NOMO-1 treated with dmso at 0.1 percent for 144 hours (cell line): ENCODE results near the gene DPY19L2.
"Not testable (repeated sequence)": the region's sequence is repeated elsewhere in the genome, so short reads cannot be mapped to it uniquely, and the experiment has no call there.

Experiments
- DNase-seq: peaks from one replicate; lab custom pipeline; 2025; ENCODE audit not compliant: unreplicated experiment; lab: John Stamatoyannopoulos, UW

DPY19L2 gene

DNA sequence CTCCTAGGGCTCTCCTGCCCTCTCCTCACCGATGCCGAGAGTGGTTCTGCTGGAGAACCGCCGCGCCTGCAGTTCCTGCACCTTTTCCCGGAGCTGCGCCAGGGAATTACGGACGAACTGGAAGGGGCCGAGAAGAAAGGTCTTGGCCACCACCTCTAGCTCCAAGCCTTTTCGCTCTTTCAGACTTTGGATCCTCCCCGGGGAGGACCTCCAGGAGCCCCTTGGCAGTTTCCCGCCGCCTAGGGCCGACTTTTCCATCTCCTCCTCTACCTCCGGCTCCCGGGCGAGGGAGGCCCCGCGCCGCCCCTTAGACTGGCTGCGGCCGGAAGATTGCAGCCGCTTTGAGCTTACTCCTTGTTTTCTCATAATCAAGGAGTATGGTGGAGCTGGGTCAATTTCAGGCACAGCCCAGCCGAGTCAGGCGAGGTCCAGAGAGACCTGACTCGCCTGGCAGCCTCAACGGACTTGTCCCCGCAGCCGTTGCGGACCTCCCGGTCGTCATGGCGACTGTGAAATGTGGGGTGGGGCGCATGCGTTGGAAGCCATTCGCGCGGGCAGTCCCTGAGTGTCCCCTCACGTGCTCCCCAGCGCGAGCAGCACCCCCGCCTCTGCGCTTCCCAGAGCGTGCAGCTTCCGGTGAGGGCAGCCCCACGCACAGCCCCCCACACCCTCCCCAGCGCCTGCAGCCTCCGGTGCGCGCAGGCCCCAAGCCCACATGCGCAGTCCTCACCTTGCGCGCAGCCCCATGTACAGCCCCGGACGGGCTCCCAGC lies at the start of gene DPY19L2:
DPY19L2 (minus strand) TSS at position 466 of the 772 bp plus-strand sequence; CDS start at position 366, 100 bp downstream.
- no peak for DNase-seq

DNA sequence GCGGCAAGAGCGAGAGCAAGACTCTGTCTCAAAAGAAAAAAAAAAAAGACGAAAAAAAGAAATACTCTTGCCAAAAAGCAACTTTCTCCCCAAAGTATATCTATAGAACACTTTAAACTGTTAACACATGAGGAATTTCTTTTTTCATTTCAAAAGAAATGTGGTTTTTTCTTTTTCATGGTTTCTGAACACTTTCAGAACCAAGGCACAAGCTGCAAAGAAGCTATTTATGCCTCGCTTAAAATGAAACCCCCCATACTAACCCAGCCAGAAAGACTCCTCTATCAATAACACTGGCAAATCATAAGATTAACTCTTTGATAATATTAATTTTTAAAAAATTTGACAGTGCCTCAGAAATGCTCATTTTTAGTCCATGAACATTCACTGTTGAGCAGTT lies 48.6 kb upstream of the DPY19L2 start:
- DNase-seq: not testable (repeated sequence)

GRCh38 chr12:63715107-63715625 lies 46.9 kb upstream of the DPY19L2 start:
- not testable (repeated sequence) for DNase-seq

DNA sequence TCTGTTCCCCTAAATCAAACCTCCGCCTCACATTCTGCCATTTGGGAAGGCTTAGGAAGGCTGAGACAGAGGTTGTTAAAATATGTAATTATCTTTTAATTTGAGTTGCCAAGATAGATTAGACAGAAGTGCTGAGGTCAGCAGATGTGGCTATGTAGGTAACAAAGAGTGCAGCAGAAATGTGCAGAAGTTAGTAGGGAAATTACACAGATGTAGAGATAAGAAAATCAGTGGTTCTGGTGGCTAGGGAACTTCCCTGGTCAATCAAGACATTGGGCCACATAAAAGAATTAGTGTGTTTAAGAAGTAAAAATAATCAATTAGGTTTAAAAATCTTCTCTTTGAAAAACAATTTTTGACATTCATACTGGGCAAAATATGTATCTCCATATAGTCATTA lies 46.1 kb upstream of the DPY19L2 start:
- DNase-seq: not testable (repeated sequence)

- not testable (repeated sequence) for DNase-seq
Observed at GRCh38 chr12:63713681-63714075, 45.4 kb upstream of the DPY19L2 start.

DNA sequence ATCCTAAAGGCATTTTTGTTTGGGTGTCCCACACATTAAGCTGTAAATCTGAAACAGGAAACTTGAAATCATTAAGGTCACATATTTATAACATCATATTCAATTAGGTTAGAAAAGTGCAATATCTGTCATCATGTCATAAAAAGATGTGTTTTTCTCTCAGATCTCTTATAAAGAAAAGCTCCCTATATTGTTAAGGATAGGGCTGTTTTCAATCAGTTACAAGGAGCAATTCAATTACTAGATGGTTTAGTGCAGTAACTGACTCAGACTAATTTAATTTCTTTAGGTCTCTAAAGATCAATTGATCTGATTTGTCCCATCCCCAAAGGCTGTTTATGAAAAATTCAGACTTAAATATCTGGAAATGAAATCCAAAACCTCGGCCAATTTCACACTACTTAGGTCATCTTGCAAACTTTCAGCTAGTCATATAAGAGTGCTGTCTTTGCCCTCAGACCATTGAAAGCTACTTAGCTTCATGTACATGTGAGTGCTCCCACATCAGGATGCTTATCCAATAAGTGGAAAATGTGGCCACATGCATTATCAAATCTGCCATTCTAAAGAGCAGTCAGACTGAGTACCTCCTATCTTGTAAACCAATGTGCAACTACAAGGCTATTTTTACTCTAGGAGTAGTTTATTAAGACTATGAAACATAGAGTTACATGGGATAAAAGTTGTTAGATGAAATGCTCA lies 44.8 kb upstream of the DPY19L2 start:
- DNase-seq: not testable (repeated sequence)

DNA sequence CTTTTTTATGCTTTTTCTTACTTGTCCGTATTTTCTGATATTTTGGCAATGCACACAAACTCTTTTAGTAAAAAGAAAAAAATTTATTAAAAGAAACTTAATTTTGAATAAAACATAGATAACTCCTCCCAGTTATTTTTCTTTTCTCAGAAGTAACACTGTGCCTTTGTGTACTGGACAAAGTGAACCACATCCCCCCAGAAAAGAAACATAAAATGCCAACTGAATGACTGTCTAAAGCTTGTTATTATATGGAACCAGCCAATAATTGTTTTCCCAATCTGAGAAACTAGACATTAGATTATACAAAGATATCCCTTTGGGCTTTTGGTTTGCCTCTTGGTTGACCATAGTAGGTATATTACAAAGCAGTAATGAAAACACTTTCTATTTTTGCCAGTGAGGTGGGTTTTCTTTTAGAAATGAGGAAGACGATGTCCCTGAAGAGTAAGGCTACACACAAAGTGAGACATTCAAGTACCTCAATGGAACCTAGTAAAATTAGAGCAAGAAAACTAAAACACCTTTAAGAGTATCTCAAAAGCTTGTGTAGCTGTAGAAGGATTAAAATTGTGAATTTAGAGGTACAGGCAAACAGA lies 44.2 kb upstream of the DPY19L2 start:
- not testable (repeated sequence) for DNase-seq

- not testable (repeated sequence) for DNase-seq
Observed at GRCh38 chr12:63711339-63711738, 43.0 kb upstream of the DPY19L2 start.

GRCh38 chr12:63706336-63706735 lies 38.0 kb upstream of the DPY19L2 start:
- no peak for DNase-seq

GRCh38 chr12:63699678-63700382 lies 31.5 kb upstream of the DPY19L2 start:
- DNase-seq: not testable (repeated sequence)

DNA sequence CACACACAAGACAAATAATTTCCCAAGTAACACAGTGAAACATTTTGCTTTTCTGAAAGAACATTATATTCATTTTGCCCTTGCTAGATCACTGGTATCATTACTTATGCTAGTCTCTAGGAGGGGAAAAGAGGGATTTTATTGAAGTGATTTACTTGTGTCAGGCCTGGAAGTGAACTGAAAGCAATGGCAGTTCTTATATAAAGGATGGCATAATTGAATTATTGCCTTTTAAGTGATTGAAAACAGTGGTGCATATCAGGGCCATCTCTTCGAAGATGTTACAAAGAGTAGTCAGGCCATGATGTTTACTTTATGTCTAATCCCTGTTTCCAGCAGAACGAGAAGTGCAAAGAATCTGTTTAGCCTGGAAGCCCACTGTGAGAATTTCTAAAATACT lies 30.7 kb upstream of the DPY19L2 start:
- not testable (repeated sequence) for DNase-seq

DNA sequence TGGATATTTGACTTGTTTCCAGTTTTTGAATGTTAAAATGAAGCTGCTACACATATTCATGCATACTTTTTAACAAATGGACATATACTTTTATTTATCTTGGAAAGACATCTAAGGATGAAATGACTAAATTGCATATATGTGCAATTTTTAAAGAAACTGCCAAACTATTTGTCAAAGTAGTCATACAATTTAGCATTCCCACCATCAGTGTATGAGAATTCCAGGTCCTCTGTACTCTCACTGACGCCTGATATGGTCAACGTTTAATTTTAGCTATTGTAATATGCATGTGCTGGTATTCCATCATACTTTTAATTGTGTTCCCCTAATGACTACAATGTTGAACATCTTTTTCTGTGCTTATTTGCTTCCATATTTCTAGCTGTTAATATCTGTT lies 22.5 kb upstream of the DPY19L2 start:
- DNase-seq: not testable (repeated sequence)

DNA sequence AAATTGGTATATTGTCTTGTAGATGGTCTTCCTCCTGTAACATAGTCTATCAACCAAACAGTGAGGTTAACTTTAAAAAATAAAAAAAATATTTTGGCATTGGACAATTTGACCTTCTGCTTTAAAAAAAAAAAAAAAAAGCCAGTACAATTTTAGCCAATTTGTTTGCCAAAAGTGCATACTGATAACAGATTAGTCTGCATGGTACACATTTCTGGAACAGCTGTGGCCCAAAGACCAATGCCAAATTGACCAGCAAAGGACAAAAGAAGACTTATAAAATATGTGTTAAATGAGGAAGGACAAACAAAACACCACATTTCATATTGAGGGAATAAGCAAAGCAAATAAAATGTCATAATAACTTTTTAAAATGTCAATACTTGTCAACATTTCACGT lies 20.8 kb upstream of the DPY19L2 start:
- DNase-seq: not testable (repeated sequence)

DNA sequence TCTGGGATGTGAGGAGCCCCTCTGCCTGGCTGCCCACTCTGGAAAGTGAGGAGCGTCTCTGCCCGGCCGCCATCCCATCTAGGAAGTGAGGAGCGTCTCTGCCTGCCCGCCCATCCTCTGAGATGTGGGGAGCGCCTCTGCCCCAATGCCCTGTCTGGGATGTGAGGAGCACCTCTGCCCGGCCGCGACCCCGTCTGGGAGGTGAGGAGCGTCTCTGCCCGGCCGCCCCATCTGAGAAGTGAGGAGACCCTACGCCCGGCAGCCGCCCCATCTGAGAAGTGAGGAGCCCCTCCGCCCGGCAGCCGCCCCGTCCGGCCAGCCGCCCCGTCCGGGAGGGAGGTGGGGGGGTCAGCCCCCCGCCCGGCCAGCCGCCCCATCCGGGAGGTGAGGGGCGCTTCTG lies 18.3 kb upstream of the DPY19L2 start:
- not testable (repeated sequence) for DNase-seq

- DNase-seq: not testable (repeated sequence)
Observed at GRCh38 chr12:63685789-63686188, 17.5 kb upstream of the DPY19L2 start.

- DNase-seq: not testable (repeated sequence)
Observed at GRCh38 chr12:63682617-63683016, 14.3 kb upstream of the DPY19L2 start.

- not testable (repeated sequence) for DNase-seq
Observed at GRCh38 chr12:63680758-63681157, 12.5 kb upstream of the DPY19L2 start.

GRCh38 chr12:63672550-63672949 lies 4.3 kb upstream of the DPY19L2 start:
- DNase-seq: not testable (repeated sequence)

DNA sequence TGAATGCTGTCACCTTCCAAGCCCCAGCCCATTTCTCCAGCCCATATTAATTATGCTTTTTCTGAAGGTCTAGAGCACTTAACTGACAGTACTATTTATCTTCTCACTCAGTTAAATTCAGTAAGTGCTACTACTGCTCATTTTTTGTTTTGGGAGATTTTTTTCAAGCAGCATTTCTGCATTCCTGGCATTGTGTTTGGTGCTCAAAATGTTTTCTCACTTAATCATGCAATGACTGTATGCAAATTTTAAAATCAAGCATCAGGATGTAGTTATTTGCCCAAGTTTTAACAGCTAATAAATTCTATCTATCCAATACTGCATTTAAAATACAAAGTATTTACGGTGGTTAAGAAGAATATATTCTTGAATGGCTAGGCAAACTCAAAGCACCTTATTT lies 1.6 kb upstream of the DPY19L2 start:
- not testable (repeated sequence) for DNase-seq

GRCh38 chr12:63669427-63669826 lies 1.1 kb upstream of the DPY19L2 start:
- DNase-seq: not testable (repeated sequence)
